GM12878 (cell line): ENCODE measurements around the gene CNPPD1.

Source experiments
- CREB1 ChIP-seq: IDR thresholded peaks from 2 replicates; pipeline ENCODE4 v1.6.1; 2012; ENCODE audit warnings: low read depth, mild to moderate bottlenecking, inconsistent platforms
- CTCF ChIP-seq, 3 experiments: IDR thresholded peaks in 2 of 3; conservative IDR thresholded peaks in 1 of 3; 2 replicates each; pipeline ENCODE4 v1.5.1; 2011; ENCODE audit warnings: low read depth in 3 of 3, low read length in 3 of 3, mild to moderate bottlenecking in 3 of 3, control low read depth in 2 of 3, moderate library complexity in 2 of 3, inconsistent platforms in 1 of 3, mixed read lengths in 1 of 3; ENCODE audit not compliant: control insufficient read depth in 2 of 3, insufficient read depth in 1 of 3; ENCODE audit errors: extremely low read depth in 1 of 3
- EP300 ChIP-seq, 2 experiments: fragments of 150-350 bp in 1 of 2; IDR thresholded peaks; 2 replicates each; pipeline ENCODE4 v1.6.1; 2011 to 2012; ENCODE audit warnings: low read depth in 2 of 2, low read length in 2 of 2, borderline replicate concordance in 1 of 2, improper control_type of control experiment in 1 of 2, inconsistent platforms in 1 of 2; ENCODE audit not compliant: control insufficient read depth in 1 of 2
- EZH2 ChIP-seq: IDR thresholded peaks from 2 replicates; pipeline ENCODE4 v1.6.1; 2012; ENCODE audit warnings: low read depth, mild to moderate bottlenecking, control low read depth, inconsistent platforms, low read length, borderline replicate concordance; ENCODE audit not compliant: control insufficient read depth
- FOS ChIP-seq: IDR thresholded peaks from 3 replicates; pipeline ENCODE4 v1.6.1; 2011; ENCODE audit warnings: borderline replicate concordance; ENCODE audit not compliant: insufficient read length; ENCODE audit errors: extremely low read depth
- IKZF2 ChIP-seq, 2 experiments: fragments of 450-650 bp; IDR thresholded peaks; 2 replicates each; pipeline ENCODE4 v1.6.1; 2017; ENCODE audit warnings: mild to moderate bottlenecking in 2 of 2, moderate library complexity in 2 of 2
- MAX ChIP-seq: IDR thresholded peaks from 2 replicates; pipeline ENCODE4 v1.6.1; 2012; ENCODE audit warnings: low read depth, low read length, improper control_type of control experiment
- POLR2A ChIP-seq: IDR thresholded peaks from 2 replicates; pipeline ENCODE4 v1.6.1; 2011; ENCODE audit warnings: low read depth, mild to moderate bottlenecking, low read length
- POLR2AphosphoS2 ChIP-seq: IDR thresholded peaks from 2 replicates; pipeline ENCODE4 v1.6.1; 2011; ENCODE audit warnings: low read depth, mild to moderate bottlenecking, low read length, improper control_type of control experiment, moderate library complexity
- RAD21 ChIP-seq: IDR thresholded peaks from 2 replicates; pipeline ENCODE4 v1.6.1; 2011; ENCODE audit warnings: mild to moderate bottlenecking, low read depth, low read length, moderate library complexity; ENCODE audit not compliant: insufficient read depth
- REST ChIP-seq: IDR thresholded peaks from 2 replicates; pipeline ENCODE4 v1.6.1; 2012; ENCODE audit warnings: mild to moderate bottlenecking, low read depth, low read length
- SPI1 ChIP-seq: IDR thresholded peaks from 2 replicates; pipeline ENCODE4 v1.6.1; 2011; ENCODE audit warnings: low read depth, mild to moderate bottlenecking, low read length, moderate library complexity, borderline replicate concordance; ENCODE audit not compliant: insufficient read depth

GRCh38 chr2:219214786-219215185 is 38.1 kb upstream of the CNPPD1 start:
- TF ChIP-seq CTCF (IDR thresholded peaks at IDR 0.05 in 2 of 3, conservative IDR thresholded peaks at IDR 0.05 in 1 of 3; ENCODE audit: control insufficient read depth in 2 of 3, extremely low read depth in 1 of 3, insufficient read depth in 1 of 3, low read depth in 3 of 3, low read length in 3 of 3), result no peak
- TF ChIP-seq POLR2A, result 0 out of 2 replicates have a peak, but pooled peaks have one; percentile 21
- no peak for TF ChIP-seq POLR2AphosphoS2
- no peak for TF ChIP-seq EZH2
- no peak for TF ChIP-seq IKZF2 (IDR thresholded peaks at IDR 0.05)
- no peak for TF ChIP-seq FOS
- no peak for TF ChIP-seq SPI1
- no peak for TF ChIP-seq RAD21
- TF ChIP-seq EP300 (IDR thresholded peaks at IDR 0.05; ENCODE audit: borderline replicate concordance in 1 of 2, control insufficient read depth in 1 of 2, low read depth in 2 of 2, low read length in 2 of 2), result no peak
- TF ChIP-seq CREB1, result no peak
- no peak for TF ChIP-seq MAX
- TF ChIP-seq REST, result no peak
